Neural progenitor cell (in vitro differentiated cells): Measurements from ENCODE around the gene MAP3K4.

ENCODE experiments used
- EZH2phosphoT487 ChIP-seq: fragments of 200-600 bp; sonication (generic); IDR thresholded peaks from 2 replicates; pipeline ENCODE4 v1.6.1; 2017; ENCODE audit warnings: antibody characterized with exemption
- TF ChIP-seq, protein P1 (sequence below): fragments of 200-600 bp; sonication (generic); IDR thresholded peaks from 2 replicates; pipeline ENCODE4 v1.5.1; 2017; ENCODE audit warnings: antibody characterized with exemption, mild to moderate bottlenecking

DNA sequence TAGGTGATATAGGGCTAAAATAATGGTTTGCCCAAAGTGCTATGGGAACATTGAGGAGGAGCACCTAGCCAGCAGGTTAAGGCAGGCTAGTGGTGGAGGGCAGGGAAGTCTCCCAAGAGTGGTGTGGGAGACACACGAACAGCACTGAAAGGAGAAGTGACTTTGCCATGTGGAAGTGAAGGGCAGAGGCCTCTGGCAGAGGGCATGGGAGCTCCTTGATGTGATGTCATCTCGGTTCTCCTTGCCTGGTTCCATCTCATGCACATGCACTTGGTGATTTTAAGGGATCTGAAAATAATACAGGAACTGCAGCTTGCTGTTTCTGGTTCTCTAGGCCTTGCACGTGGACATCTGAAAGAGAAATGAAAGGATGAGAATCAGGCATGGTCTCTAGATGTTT, 4.7 kb upstream of the MAP3K4 start:
- TF ChIP-seq EZH2phosphoT487 = no peak
- TF ChIP-seq, protein P1, sequence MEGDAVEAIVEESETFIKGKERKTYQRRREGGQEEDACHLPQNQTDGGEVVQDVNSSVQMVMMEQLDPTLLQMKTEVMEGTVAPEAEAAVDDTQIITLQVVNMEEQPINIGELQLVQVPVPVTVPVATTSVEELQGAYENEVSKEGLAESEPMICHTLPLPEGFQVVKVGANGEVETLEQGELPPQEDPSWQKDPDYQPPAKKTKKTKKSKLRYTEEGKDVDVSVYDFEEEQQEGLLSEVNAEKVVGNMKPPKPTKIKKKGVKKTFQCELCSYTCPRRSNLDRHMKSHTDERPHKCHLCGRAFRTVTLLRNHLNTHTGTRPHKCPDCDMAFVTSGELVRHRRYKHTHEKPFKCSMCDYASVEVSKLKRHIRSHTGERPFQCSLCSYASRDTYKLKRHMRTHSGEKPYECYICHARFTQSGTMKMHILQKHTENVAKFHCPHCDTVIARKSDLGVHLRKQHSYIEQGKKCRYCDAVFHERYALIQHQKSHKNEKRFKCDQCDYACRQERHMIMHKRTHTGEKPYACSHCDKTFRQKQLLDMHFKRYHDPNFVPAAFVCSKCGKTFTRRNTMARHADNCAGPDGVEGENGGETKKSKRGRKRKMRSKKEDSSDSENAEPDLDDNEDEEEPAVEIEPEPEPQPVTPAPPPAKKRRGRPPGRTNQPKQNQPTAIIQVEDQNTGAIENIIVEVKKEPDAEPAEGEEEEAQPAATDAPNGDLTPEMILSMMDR = no peak
